Neural cell (in vitro differentiated cells): ENCODE data around the gene PLA2G2D.

ENCODE experiments used
- EP300 ChIP-seq: fragments of 450-650 bp; conservative IDR thresholded peaks from 2 replicates; pipeline ENCODE4 v1.6.1; 2014; ENCODE audit warnings: antibody characterized with exemption, mild to moderate bottlenecking, moderate library complexity; ENCODE audit not compliant: poor library complexity, severe bottlenecking
- POLR2AphosphoS5 ChIP-seq: IDR thresholded peaks from 2 replicates; pipeline ENCODE4 v1.6.1; 2012
- TAF1 ChIP-seq: IDR thresholded peaks from 2 replicates; pipeline ENCODE4 v1.6.1; 2012; ENCODE audit warnings: low read depth

GRCh38 chr1:20142001-20142710 is 22.8 kb upstream of the PLA2G2D start:
- TF ChIP-seq POLR2AphosphoS5 = no peak
- no peak for TF ChIP-seq EP300
- TF ChIP-seq TAF1 = no peak
